Inferior parietal cortex (tissue), 1 donor: ENCODE results near the gene NDST3.

Experiments used
- DNase-seq: peaks from one replicate; pipeline ENCODE4 v3.0.0-alpha.2; 2016; ENCODE audit errors: extremely low spot score

The NDST3 gene

DNA sequence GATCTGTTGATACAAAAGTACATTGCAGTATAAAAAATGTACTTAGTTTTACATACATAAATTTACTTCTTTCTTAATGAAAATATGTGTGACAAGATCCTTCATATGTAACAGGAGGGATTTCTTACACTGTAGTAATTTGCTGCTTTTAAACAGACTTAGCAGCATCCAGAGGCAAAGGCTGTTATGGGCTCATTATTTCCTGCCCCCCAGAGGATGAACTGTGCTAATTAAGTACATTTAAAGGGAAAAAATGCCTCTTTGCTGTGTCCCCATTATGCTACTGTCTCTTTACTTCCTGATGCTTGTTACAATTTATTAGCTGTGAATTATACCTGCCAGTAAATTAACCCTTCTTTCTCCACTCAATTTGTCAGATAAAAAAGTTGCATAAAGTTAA is 47.1 kb downstream of the NDST3 start:
- no peak for DNase-seq

DNA sequence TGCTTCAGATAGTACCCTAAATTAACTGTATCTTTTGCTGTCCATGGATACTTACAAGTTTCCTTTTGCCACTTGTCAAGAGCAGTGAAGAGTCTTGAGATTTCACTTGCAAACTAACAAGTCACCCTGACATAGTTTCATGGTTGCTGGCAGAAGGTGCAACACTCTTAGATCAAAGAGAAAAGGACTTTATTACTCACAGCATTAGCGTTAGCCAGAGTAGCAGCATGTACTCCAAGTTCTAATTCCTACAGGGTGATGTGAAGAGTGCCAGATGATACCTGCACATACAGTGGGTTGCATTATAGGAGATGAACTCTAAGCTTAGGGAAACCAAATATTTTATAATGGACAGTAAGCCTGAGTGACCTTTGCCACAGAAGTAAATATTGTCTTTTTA is 47.9 kb downstream of the NDST3 start:
- no peak for DNase-seq

DNA sequence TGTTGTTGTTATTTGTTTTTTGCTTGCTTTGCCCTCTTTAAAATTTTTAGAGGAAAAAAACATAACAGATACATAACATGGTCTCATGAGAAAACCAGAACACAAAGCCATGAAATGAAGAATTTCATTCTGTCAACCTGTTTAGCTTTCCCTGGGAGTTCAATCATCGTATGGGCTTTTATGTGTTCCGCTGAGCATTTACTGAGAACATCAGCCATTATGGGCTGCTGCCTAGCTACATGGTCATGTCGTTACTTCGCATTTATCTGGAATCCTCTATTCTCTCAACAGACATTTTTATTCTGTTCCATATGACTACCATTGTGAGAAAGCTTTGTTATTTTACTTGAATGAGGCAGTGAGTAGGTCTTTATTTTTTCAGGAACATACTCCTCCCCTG is 51.4 kb downstream of the NDST3 start:
- DNase-seq = no peak

DNA sequence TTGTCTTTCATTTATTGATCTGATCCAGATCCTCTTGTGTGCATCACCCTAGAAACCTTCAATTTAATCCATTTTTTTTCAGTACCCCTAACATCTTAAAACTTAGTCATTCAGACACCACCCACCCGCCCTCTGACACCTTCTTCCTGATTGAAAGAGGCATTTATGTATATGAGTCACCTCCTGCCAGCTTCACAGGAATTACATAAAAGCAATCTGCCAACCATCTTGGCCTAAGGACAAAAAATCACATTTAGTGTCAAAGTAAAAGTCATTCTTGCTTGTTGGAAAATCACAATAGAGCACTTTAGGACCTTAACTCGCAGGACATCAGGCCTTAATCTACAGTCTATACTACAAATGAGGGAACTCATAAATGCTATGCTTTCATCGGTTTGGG is 52.1 kb downstream of the NDST3 start:
- DNase-seq = peak; percentile 41

DNA sequence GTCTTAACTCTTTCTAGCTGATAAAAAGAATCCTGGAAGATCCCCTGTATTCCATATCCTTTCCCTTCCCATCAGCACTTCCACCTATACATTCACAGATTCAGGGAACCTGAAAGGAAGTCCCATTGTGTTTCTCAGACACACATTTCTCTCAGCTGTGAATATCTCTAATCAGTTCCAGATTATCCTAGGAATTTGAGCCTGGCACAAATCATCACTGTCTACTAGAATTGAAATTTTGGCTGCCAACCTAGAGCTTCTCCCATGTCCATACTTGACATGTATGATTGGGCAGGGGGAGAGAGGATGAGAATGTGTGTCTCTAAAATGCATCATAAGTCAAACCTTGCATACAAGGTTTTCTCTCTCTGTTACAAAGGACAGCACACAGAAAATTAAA is 53.1 kb downstream of the NDST3 start:
- no peak for DNase-seq

DNA sequence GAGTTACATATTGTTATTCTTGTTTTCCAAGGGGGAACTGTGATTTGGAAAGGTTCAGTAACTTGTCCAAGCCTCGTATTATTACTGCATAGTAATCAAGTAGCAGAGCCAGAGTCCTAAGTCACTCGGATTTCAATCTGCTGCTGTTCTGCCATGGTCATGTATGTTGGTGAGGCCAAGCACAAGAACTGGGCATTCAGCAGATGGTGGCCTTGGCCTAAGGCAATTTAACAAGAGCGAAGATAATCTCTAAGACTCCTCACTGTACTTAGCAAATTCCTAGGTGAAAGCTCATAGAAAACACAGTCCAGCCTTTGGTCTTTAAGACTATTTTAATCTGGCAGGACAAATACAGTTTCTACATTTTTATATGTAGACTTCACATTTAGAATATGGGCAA is 64.8 kb downstream of the NDST3 start:
- DNase-seq = no peak

DNA sequence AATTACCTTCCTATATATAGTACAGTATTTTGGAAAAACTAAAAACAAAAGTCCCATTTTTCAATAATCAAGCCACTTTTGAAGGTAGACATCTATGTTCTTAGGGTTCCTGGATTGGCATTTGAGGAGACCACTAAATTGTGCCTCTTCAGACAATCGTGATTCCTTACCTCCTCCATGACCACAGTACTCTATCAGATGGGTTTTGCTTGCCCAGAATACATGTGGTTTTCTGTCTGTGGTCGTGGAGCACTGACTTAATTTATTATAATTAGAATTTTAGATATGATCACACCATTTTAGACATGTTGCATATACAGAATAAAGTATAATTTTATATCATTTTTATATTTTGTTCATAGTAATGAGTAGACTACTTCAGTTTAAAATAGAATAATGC is 67.9 kb downstream of the NDST3 start:
- no peak for DNase-seq

DNA sequence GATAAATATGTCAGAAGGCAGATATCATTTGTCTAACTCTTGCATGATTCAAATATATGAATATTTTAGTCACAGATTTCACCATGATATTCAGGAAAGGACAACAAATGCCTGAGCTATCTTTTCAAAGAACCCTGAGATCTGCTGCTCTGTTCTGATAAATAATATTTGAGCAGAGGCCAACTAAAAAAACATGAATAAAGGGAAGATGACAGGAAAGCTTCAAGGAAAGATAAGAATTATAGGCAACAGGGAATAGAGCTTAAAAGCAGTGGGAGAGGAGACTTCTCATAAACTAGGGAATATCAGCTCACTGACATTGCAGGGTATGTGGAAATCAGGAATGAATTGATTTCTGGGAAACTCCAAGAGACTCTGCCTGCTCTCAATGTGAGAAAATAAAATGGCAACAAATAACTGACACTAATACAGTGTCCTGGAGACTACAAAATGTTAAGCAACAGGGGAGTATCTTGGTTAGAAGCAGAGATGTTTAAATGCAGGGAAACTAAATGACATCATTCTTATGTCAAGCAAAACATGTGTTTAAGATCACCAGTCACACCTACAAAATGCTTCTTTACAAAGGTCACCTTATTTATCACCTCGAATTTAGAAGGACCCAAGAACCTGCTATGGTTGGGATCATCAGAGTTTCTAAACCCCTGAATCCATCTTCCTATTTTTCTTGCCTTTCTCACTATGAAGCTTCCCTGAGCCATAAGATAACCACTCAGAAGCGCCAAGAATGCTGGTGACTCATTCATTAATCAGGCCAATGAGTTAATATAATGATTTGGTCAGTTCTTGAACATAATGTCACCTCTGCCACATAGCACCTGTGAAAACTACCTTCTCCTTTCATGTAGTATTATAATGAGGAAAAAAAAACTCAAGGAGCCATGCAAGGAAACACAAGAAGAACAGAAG is 78.1 kb downstream of the NDST3 start:
- no peak for DNase-seq

DNA sequence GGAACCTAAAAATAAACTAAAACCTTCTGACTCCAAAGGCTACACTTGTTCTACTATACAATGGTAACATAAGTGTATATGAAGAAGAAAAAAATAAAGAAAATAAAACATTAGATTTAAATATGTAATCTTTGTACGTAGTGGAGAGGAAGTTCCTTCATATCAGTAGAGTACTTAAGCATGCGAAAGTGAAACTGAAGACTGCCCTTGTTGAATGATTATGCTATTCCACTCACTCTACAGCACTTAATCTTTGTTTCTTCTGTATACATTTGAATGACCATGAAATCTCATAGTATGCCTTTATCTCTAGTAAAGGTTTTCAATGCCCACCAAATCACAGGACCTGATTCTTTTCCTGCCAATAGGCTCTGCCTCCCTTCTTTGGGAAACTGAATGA is 78.9 kb downstream of the NDST3 start:
- no peak for DNase-seq

DNA sequence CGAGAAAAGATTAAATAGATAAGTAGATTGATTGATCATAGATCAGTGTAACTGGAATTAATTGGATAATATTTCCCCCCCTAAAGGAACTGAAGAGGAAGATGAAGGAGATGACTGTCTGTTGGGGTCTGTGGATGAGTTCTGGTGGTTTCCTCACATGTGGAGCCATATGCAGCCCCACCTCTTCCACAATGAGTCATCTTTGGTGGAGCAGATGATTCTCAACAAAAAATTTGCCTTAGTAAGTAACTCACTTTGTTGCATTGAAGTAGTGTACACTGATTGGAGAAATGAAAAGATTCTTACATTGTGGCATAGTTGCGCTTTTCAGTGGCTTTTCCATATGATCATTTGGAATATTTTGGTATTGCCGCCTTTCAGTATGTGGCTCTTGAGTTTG is 80.4 kb downstream of the NDST3 start:
- no peak for DNase-seq

DNA sequence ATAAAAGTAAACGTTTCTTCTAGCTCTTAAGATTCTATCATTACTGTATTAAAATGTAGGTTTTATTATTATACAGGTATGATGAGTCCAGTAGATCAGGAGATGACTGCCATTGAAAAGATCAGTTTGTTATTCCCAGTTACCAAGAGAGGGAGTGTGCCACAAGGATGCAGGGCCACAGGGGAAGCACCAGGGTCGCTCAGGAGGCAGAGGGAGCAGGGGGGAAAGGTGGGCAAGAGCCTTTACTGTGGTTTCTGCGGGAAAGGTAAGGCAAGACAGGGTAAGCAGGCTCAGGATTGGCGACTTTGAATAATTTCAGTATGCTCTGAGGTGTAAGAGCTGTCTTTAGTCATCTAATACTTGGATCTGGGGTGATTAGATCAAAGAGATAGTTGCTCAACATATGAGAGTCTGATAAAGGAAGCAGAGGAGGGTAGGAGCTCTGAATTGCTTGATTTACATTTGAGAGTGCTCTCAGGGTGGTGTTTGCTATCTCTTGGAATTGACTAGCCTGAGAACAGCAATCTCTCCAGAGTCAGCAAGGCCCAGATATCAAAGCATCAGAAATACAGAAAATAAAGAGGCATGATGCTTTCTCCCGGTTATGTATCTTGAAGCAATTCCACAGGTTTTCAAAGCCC is 86.0 kb downstream of the NDST3 start:
- no peak for DNase-seq

DNA sequence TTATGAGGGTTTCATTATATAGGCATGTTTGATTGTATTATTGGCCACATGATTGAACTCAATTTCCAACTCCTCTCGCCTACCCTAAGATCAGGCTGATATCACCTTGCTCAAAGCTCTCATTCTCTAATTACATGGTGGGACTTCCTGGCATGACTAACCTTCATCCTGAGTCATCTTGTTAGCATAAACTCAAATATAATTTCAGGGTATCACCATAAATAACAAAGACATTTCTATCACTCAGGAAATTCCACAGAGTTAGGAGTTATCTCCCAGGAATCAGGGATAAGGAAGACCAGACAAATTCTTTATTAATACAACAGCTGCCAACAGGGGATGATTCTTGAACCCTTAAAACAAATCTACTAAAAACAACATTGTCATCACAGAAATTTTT is 90.7 kb downstream of the NDST3 start:
- DNase-seq = no peak

DNA sequence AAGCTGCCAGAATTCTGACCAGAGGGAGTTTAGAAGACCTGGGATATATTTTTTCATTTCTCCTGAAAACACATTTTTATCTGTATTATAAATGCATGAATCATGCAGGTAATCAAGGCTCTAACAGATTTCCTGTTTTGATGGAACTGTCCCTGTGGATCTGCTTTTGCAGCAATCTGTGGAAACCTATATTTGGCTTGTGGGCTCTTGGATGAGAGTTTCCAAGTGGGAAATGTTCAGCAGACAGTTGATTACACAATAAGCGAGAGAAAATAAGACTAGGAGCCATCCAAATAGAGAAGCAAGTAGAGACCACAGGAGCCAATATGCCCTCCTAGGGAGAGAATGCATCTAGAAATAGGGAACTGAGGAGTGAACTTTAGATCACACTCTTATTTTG is 105.0 kb downstream of the NDST3 start:
- DNase-seq = no peak

DNA sequence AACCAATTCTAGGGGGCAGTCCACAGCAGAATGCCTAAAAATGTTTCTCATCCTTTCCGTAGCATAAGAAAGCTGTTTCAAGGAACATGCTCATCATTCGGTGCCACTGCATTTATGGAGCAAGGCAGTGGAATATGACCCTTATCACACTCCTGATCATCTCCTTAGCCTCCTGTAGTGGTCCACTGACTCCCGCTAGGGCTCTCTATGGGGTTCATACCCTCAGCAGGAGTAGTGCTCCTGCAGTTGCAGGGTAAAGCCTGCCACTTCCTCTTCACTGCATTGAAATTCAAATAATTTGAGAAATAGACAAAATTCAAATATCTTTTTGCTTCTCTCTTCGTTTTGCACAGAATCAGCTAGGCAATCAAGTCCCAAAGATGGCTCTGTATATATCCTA is 107.0 kb downstream of the NDST3 start:
- DNase-seq = no peak

DNA sequence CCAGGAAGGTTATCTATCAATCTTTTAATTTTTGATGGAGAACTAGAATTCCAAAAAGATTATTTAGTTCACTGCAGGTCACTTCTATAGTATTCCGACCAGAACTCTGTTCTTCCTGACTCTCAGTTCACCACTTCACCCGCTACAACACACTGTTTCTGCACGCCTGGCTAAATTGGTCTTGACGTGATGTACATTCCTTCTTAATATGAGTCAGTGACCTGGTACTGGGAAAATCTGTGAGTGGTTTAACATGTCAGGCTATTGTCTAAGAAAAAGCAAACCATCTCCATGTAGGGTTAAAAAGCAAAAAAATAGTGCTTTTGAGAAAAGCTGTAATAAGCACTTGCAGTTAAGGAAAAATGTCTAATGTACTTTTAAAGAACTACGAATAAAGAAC is 120.4 kb downstream of the NDST3 start:
- DNase-seq = no peak

DNA sequence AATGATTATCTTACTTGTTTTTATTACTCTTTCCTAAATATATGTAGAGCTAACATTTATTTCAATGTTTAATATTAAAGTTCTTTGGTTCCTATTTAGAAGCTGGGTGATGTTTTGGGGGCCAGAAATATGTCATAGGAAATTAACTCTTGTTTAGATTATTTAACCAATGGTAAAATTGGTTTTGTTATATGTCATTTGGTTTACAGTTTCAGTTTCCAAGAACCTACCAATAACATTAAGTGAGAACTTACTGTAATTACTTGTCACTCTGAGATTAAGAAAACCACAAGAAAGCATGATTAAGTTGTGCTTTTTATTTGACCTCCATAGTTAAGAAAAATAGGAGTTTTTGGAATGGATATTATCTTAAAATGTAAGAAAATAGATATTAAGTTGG is 121.2 kb downstream of the NDST3 start:
- no peak for DNase-seq

DNA sequence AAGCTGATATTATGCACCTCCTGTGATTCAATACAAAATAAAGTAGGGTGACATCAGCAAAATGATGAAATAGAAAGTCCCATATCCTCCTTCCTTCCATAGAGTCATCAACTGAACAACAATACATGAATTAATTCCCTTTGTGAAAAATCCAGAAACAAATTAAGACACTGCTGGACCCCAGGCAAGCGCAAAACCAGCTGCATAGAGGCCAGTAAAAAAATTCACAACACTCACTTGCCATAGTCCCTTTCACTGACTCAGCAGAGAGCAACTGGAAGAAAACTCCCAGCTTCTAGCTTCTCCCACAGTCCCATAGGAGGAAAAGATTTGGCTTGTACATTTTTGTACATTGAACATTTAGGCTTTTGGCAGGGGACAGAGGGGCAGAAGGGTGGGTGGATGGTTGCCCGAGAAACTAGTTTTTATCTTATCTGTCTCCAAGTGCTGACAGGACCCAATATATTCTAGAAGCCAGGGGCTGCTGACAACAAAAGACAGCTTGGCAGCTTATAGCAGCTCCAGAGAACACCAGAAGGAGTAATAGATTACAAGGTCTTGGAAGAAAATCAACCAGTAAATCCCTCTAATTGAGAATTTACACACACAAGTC is 124.6 kb downstream of the NDST3 start:
- no peak for DNase-seq

DNA sequence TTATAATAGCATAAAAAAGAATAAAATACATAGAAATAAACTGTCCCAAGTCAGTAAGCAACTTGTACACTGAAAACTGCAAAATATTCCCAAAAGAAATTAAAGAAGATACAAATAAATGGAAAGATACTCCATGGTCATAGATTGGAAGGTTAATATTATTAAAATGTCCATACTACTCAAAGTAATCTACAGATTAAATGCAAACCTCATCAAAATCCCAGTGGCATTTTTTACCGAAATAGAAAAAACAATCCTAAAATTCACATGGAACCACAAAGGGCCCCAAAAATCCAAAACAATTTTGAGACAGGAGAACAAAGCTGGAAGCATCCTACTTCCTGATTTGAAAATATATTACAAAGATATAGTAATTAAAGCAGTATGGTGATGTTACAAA is 133.0 kb downstream of the NDST3 start:
- DNase-seq = no peak

DNA sequence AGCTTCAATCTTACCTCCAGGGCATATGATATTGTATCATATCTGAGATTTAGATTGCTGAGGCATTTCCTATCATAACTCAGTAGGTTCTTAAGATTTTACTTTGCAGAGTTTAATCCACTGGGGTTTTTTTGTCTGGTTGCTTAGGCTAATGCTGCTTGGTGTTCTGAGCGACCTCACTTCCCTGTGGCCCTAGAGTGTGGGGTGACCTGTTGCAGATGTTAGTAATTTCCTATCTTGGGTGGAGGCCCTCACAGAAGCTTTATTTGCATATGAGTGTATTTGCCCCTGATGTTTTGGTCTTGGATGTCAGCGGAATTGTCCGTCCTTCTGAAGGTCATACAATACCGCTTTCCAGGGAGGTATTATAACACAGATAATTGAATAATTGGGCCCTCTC is 137.1 kb downstream of the NDST3 start:
- DNase-seq = no peak

DNA sequence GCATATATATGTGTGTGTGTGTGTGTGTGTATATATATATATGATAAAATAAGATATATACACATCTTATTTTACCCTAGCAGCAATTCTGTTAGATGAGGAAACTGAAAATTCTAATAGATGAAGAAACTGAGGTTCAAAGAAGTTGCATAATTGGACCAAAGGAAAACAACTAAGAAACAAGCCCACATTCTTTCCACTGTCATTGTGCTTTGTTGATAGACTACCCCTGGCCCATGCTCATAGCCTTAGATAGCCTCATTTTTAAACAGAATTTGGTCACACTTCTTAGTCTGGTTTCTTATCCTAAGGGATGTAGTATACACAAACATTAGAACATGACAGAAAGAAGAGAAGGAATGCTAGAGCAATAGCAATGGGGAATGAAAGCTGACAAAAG is 138.8 kb downstream of the NDST3 start:
- DNase-seq = no peak

DNA sequence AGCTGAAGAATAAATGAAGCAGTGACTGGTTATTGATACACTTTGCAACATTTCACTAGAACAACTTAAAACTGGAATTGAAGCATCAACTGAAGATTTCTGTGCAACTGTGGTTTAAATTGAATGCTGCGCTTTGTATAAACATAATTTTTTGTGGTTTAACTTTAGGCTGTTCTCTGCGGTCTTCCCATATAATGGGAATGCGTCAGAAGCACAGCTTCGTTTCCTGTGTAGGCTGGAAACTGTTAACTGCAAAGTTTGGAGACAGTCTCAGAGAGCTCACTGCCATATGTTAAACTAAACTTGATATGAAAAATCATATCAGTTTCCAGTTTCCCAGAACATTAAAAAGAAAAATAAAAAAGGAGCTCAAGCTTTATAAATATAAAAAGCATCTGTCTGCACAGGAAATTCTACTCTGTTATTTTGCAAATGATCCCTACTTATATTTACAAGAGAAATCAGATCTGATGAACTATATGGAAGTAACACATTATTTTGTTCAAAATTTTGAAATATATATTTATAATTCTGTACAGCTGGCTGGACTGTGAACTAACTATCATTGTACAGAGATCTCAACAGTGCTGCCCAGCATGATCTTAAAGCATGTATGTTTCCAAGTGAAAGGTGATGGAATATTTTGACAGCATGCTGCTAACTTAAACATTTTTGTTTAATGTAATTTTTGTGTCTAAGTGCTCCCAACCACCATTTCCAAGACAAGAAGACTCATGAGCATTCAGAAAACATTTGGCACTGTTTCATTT is 139.9 kb downstream of the NDST3 start:
- DNase-seq = peak; percentile 55

DNA sequence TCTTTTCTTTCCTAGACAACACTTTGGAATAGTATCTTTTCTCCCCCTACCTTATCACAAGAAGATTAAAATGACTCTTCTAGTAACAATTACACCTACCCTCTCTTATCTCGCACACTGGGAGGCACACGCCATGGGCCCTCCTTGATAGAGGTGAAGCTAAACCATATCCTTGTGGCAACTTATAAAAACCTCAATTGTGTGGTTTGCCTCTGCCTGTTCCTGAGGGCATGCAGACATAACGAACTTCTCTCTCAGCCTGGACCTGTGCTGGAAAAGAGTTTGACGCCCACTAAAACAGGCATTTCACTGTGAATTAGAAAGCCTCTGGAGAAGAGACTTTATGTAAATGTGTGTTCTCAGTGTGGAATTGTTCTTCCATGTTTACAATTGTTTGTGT is 141.2 kb downstream of the NDST3 start:
- no peak for DNase-seq
